Adrenal gland (tissue), 12 donors: Measurements from ENCODE around the gene UNC5CL. TPM values are rescaled to one million over a fixed set of nuclear protein-coding genes. Genes with fewer than 3 reads are reported as not detected.
"Not testable (repeated sequence)": the region's sequence is repeated elsewhere in the genome, so short reads cannot be mapped to it uniquely, and the experiment has no call there.

Experiments
- DNase-seq, 7 donors: peaks; one replicate each; pipeline ENCODE4 v3.0.0-alpha.2; 2019 to 2020
- H3K27ac ChIP-seq, 5 donors: fragments of 200-600 bp; sonication (generic) in 4 of 5; 1 replicate in 3 of 5; 2 replicates in 2 of 5; pipeline versions ENCODE4 v1.5.1 to v1.8.0; 2016 to 2020; ENCODE audit warnings: mild to moderate bottlenecking in 1 of 5
- H3K27me3 ChIP-seq: fragments of 200-600 bp; 2 replicates; pipeline ENCODE4 v1.8.0; 2021
- H3K36me3 ChIP-seq, 2 donors: fragments of 200-600 bp; replicated peaks in 1 of 2; 1 replicate in 1 of 2; 2 replicates in 1 of 2; pipeline versions ENCODE4 v1.5.1 to v1.8.0; 2018 to 2022
- H3K4me1 ChIP-seq, 2 donors: fragments of 200-600 bp; replicated peaks in 1 of 2; 1 replicate in 1 of 2; 2 replicates in 1 of 2; pipeline versions ENCODE4 v1.5.1 to v1.8.0; 2018 to 2021
- H3K4me3 ChIP-seq, 4 donors: fragments of 200-600 bp; sonication (generic) in 3 of 4; one replicate each; pipeline ENCODE4 v1.5.1; 2016 to 2018
- H3K9me3 ChIP-seq, 3 donors: fragments of 200-600 bp; sonication (generic) in 1 of 3; replicated peaks in 1 of 3; 1 replicate in 2 of 3; 2 replicates in 1 of 3; pipeline versions ENCODE4 v1.5.1 to v1.8.0; 2016 to 2021
- CTCF ChIP-seq, 6 experiments: fragments of 450-650 bp in 4 of 6; fragments of 200-600 bp in 2 of 6; sonication (generic) in 1 of 6; IDR thresholded peaks; 1 replicate in 5 of 6; 2 replicates in 1 of 6; pipeline versions ENCODE4 v1.5.1 to v1.8.0; 2016 to 2021; ENCODE audit warnings: antibody characterized with exemption in 6 of 6, mild to moderate bottlenecking in 2 of 6, moderate library complexity in 1 of 6
- POLR2A ChIP-seq, 2 donors: fragments of 450-650 bp; IDR thresholded peaks; one replicate each; pipeline ENCODE4 v1.6.1; 2017; ENCODE audit warnings: antibody characterized with exemption in 2 of 2, mild to moderate bottlenecking in 2 of 2, moderate library complexity in 1 of 2
- WGBS, 4 donors: extraction: QIAGEN DNeasy Blood & Tissue Kit in 2 of 4; methylation state at CpG; one replicate each; pipeline versions ENCODE4 v1.1.5 to v1.1.7; 2013 to 2017; 5-methylcytosine and 5-hydroxymethylcytosine counted together
- intact Hi-C, 2 donors: fragments of 100-400 bp; cut with DNase I; formaldehyde crosslinking; loops; one replicate each; pipeline versions ENCODE4 v1.14.1 to v1.15.0; 2022 to 2023
- polyA plus RNA-seq, 3 donors: library from polyadenylated mRNA; stranded (reverse); fragments of 200-250 nt in 2 of 3; fragments of 350-450 nt in 1 of 3; fragmentation: Illumina TruSeq in 1 of 3; extraction: RNeasy Lipid Tissue Mini Kit (QIAGEN cat#74804) in 1 of 3; gene quantifications; one replicate each; pipeline ENCODE4 v1.2.3, GENCODE V29; 2013 to 2014
- total RNA-seq, 9 donors: library from RNA; depleted of rRNA in 4 of 9; stranded (reverse); fragments of >200 nt in 4 of 9; fragments of 120-200 nt in 1 of 9; fragmentation: NEBNext Ultra II Directional in 1 of 9; extraction: Animal tissue kit (Norgen Biotek cat#: 25700) in 1 of 9; gene quantifications; one replicate each; pipeline versions ENCODE4 v1.1.0 to v1.2.4, GENCODE V29; 2013 to 2023
- donor health status: healthy with polysubstance abuse.
- donor health status: Bipolar disorder and iron deficiency.
- donor health status: DM: yes; HTN: yes; CAD: no.
- donor health status: DM: no; HTN: no; CAD: no.
- donor health status: DM: no; HTN: no; CAD: no.
- donor health status: DM: yes; HTN: yes; CAD: no.

The UNC5CL gene
- total and polyA plus RNA-seq, 12 donors: 0.20 to 1.6 (median 0.86) TPM

DNA sequence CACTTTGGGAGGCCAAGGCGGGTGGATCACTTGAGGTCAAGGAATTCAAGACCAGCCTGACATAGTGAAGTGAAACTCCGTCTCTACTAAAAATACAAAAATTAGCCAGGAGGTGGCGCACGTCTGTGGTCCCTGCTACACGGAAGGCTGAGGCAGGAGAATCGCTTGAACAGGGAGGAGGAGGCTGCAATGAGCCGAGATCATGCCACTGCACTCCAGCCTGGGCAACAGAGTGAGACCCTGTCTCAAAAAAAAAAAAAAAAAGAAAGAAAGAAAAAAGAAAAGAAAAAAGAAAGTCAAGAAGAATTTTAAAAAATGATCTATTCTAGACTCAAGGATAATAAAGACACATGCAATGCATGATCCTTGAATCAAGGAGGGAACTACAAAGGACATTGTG lies 32.8 kb downstream of the UNC5CL start:
- peak; percentile 43 to 76 (median 54) for DNase-seq
- peak; percentile 39 to 78 (median 66) for TF ChIP-seq CTCF (IDR thresholded peaks at IDR 0.05)
- H3K27me3 ChIP-seq, H3K9me3 ChIP-seq, H3K4me3 ChIP-seq, H3K4me1 ChIP-seq, H3K36me3 ChIP-seq, H3K27ac ChIP-seq: not testable (repeated sequence)
- 6 to 22% (median 10%) methylated on average over 7 of the region's 7 CpGs for WGBS, 4 donors
- intact Hi-C loops: loop anchor here in 1 of 2 donors (5.0 kb wide), 1 partner anchor 61 kb away; no protein-coding TSS in a partner anchor

DNA sequence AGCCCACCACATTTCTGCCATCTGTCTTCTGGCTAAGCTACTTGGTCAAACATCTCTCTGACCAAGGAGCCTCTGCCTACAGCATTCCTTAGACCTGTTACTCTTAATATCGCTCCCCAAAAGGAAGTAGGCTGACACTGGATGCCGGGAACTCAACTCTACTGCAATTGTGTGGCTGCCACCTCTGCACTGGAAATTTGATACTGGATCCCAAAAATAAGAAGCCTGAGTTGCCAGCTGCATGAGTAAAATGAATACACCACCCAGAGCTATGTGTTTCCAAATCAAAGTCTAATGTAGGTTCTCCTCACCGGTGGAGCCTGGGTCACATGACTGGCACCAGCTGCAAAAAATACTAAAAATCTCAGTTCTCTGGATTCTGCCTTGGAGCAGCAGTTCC lies 36.9 kb downstream of the UNC5CL start:
- intact Hi-C loops: no loop called here
- WGBS, 4 donors: 84 to 95% (median 92%) methylated on average over 3 of the region's 3 CpGs

DNA sequence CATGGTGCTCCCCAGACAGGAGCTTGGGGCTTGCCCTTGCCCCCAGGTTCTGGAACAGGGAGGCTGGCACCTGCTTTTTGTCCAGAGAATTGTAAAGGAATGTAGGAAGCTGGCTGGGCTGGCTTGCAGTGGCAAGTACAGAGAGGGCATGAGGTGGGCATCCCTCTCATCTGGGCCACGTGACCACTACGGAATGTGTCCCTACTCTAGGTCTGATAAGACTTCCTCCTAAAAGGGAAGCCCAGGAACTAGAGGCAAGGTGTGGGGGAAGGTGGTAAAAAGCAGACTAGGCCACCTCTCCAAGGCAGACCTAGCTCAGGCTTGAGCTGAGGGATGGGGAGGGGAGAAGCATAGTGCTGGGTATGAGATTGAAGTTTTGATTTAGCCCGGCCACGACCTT lies 38.8 kb downstream of the UNC5CL start:
- Histone ChIP-seq H3K9me3 (no peaks in the 10 kb centered on the region), H3K27ac (no peak overlapping the region), H3K4me1 (peaks cover 21 to 41% of the 10 kb centered on the region in 2 donors), H3K4me3 (no peak overlapping the region), H3K27me3 (no peaks in the 10 kb centered on the region), H3K36me3 (no peaks in the 10 kb centered on the region)
- WGBS, 4 donors: 78 to 89% (median 84%) methylated on average over 4 of the region's 4 CpGs
- DNase-seq: no peak
- TF ChIP-seq POLR2A (IDR thresholded peaks at IDR 0.05) (no peak), CTCF (IDR thresholded peaks at IDR 0.05) (no peak)
- intact Hi-C loops: no loop called here

More for the DNA sequence above, 36.9 kb downstream of the UNC5CL start:
- no peak for TF ChIP-seq CTCF (IDR thresholded peaks at IDR 0.05)
- no peak for TF ChIP-seq POLR2A (IDR thresholded peaks at IDR 0.05)
- no peaks in the 10 kb centered on the region for H3K9me3 ChIP-seq
- DNase-seq: no peak
- no peak overlapping the region for H3K4me3 ChIP-seq
- H3K27me3 ChIP-seq: no peaks in the 10 kb centered on the region
- no peaks in the 10 kb centered on the region for H3K36me3 ChIP-seq
- H3K4me1 ChIP-seq: peaks cover 5 to 25% of the 10 kb centered on the region in 2 donors
- no peak overlapping the region for H3K27ac ChIP-seq

- Histone ChIP-seq H3K36me3 (no peaks in the 10 kb centered on the region), H3K27me3 (no peaks in the 10 kb centered on the region), H3K9me3 (no peaks in the 10 kb centered on the region), H3K4me1 (peaks cover 21 to 41% of the 10 kb centered on the region in 2 donors), H3K27ac (no peak overlapping the region), H3K4me3 (no peak overlapping the region)
- intact Hi-C loops: no loop called here
- WGBS, 4 donors: 33 to 45% (median 35%) methylated on average over 3 of the region's 3 CpGs
- TF ChIP-seq POLR2A (IDR thresholded peaks at IDR 0.05) (no peak), CTCF (IDR thresholded peaks at IDR 0.05) (peak in 5 of 6 experiments; percentile 14 to 35 (median 26))
- peak in 6 of 7 donors; percentile 49 to 75 (median 66) for DNase-seq
Observed at GRCh38 chr6:40999569-40999968, 39.5 kb downstream of the UNC5CL start.
